Neural cell (in vitro differentiated cells): ENCODE data around the gene DNAH5. TPM values are rescaled to one million over a fixed set of nuclear protein-coding genes. Genes with fewer than 3 reads are reported as not detected.

Experiments used
- H2AFZ ChIP-seq: fragments of 200-600, 300-800 bp; sonication (generic), shearing (Covaris generic); 2 replicates; pipeline ENCODE4 v1.6.0; 2014; ENCODE audit warnings: low read depth, mild to moderate bottlenecking, antibody characterized with exemption, low read length, moderate library complexity
- H3F3A ChIP-seq: fragments of 200-600 bp; shearing (Covaris generic); 2 replicates; pipeline ENCODE4 v1.6.1; 2016; ENCODE audit warnings: mild to moderate bottlenecking, moderate library complexity, mixed read lengths, antibody characterized with exemption, low read length; ENCODE audit not compliant: insufficient read depth, poor library complexity, severe bottlenecking
- H3K27ac ChIP-seq: fragments of 200-600, 300-800 bp; sonication (generic), shearing (Covaris generic); 2 replicates; pipeline ENCODE4 v1.5.1; 2014; ENCODE audit warnings: mild to moderate bottlenecking, low read length, moderate library complexity
- H3K27me3 ChIP-seq: fragments of 300-800, 200-600 bp; sonication (generic), shearing (Covaris generic); 2 replicates; pipeline ENCODE4 v1.6.0; 2014; ENCODE audit warnings: mild to moderate bottlenecking, low read depth, low read length, moderate library complexity; ENCODE audit not compliant: insufficient read depth
- H3K36me3 ChIP-seq: fragments of 300-800, 200-600 bp; sonication (generic), shearing (Covaris generic); 2 replicates; pipeline ENCODE4 v1.5.1; 2014; ENCODE audit warnings: mild to moderate bottlenecking, antibody characterized with exemption, low read length, moderate library complexity; ENCODE audit not compliant: insufficient read depth
- H3K4me2 ChIP-seq: fragments of 300-800, 200-600 bp; sonication (generic), shearing (Covaris generic); 2 replicates; pipeline ENCODE4 v1.6.0; 2014; ENCODE audit warnings: mild to moderate bottlenecking, low read length
- H3K4me3 ChIP-seq: fragments of 300-800, 200-600 bp; sonication (generic), shearing (Covaris generic); 2 replicates; pipeline ENCODE4 v1.5.1; 2014; ENCODE audit warnings: mild to moderate bottlenecking, low read length, moderate library complexity
- H3K79me2 ChIP-seq: fragments of 200-600 bp; shearing (Covaris generic); replicated peaks from 2 replicates; pipeline ENCODE4 v1.6.0; 2014; ENCODE audit warnings: mild to moderate bottlenecking, low read length, moderate library complexity; ENCODE audit not compliant: insufficient read depth
- H3K9ac ChIP-seq: fragments of 300-800, 200-600 bp; sonication (generic), shearing (Covaris generic); 2 replicates; pipeline ENCODE4 v1.6.1; 2016; ENCODE audit warnings: mild to moderate bottlenecking, low read length, mixed read lengths
- H3K9me2 ChIP-seq: fragments of 200-600 bp; shearing (Covaris generic); 2 replicates; pipeline ENCODE4 v1.6.1; 2016; ENCODE audit warnings: mild to moderate bottlenecking, low read length, mixed read lengths; ENCODE audit not compliant: insufficient read depth
- H3K9me3 ChIP-seq: fragments of 200-600, 300-800 bp; sonication (generic), shearing (Covaris generic); 2 replicates; pipeline ENCODE4 v1.6.1; 2016; ENCODE audit warnings: mild to moderate bottlenecking, mixed run types, low read length, moderate library complexity, mixed read lengths
- H4K20me1 ChIP-seq: fragments of 200-600 bp; shearing (Covaris generic); 2 replicates; pipeline ENCODE4 v1.6.1; 2016; ENCODE audit warnings: mild to moderate bottlenecking, mixed run types; ENCODE audit not compliant: insufficient read depth
- CTCF ChIP-seq: fragments of 450-650 bp; IDR thresholded peaks from 2 replicates; pipeline ENCODE4 v1.5.1; 2014; ENCODE audit warnings: antibody characterized with exemption, mild to moderate bottlenecking, moderate library complexity; ENCODE audit not compliant: poor library complexity, severe bottlenecking
- EP300 ChIP-seq: fragments of 450-650 bp; conservative IDR thresholded peaks from 2 replicates; pipeline ENCODE4 v1.6.1; 2014; ENCODE audit warnings: antibody characterized with exemption, mild to moderate bottlenecking, moderate library complexity; ENCODE audit not compliant: poor library complexity, severe bottlenecking
- EZH2 ChIP-seq: fragments of 200-600, 300-800 bp; shearing (Covaris generic), sonication (generic); IDR thresholded peaks from 2 replicates; pipeline ENCODE4 v1.6.1; 2014; ENCODE audit warnings: antibody characterized with exemption, low read length, borderline replicate concordance, mild to moderate bottlenecking; ENCODE audit not compliant: insufficient read depth, poor library complexity, severe bottlenecking
- MXI1 ChIP-seq: fragments of 450-650 bp; conservative IDR thresholded peaks from 2 replicates; pipeline ENCODE4 v1.6.1; 2014; ENCODE audit warnings: antibody characterized with exemption, mild to moderate bottlenecking; ENCODE audit not compliant: poor library complexity, severe bottlenecking
- POLR2AphosphoS5 ChIP-seq: IDR thresholded peaks from 2 replicates; pipeline ENCODE4 v1.6.1; 2012
- RAD21 ChIP-seq: fragments of 450-650 bp; conservative IDR thresholded peaks from 2 replicates; pipeline ENCODE4 v1.6.1; 2014; ENCODE audit warnings: antibody characterized with exemption, mild to moderate bottlenecking, moderate library complexity
- REST ChIP-seq: IDR thresholded peaks from 2 replicates; pipeline ENCODE4 v1.6.1; 2012; ENCODE audit warnings: borderline replicate concordance
- SMC3 ChIP-seq: fragments of 450-650 bp; conservative IDR thresholded peaks from 2 replicates; pipeline ENCODE4 v1.6.1; 2014; ENCODE audit warnings: antibody characterized with exemption, mild to moderate bottlenecking, moderate library complexity; ENCODE audit not compliant: poor library complexity
- TAF1 ChIP-seq: IDR thresholded peaks from 2 replicates; pipeline ENCODE4 v1.6.1; 2012; ENCODE audit warnings: low read depth
- polyA plus RNA-seq: library from polyadenylated mRNA; depleted of rRNA; stranded (reverse); fragments of >200 nt; gene quantifications from 2 replicates; pipeline ENCODE4 v1.2.3, GENCODE V29; 2014

The DNAH5 gene
- polyA plus RNA-seq, 1 donor from 2014 or later, result 12.8 TPM

GRCh38 chr5:13658761-13659160, 285.7 kb downstream of the DNAH5 start:
- H3K27ac ChIP-seq, result no peak overlapping the region
- no peak overlapping the region for H3K4me2 ChIP-seq
- no peak overlapping the region for H2AFZ ChIP-seq
- H3F3A ChIP-seq, result no peaks in the 10 kb centered on the region
- H3K27me3 ChIP-seq, result no peaks in the 10 kb centered on the region
- no peak overlapping the region for H3K9ac ChIP-seq
- no peaks in the 10 kb centered on the region for H3K9me3 ChIP-seq
- no peaks in the 10 kb centered on the region for H3K9me2 ChIP-seq
- H3K79me2 ChIP-seq, result no peaks in the 10 kb centered on the region
- TF ChIP-seq SMC3, result no peak
- TF ChIP-seq POLR2AphosphoS5, result no peak
- no peak for TF ChIP-seq MXI1
- no peak overlapping the region for H3K4me3 ChIP-seq
- no peaks in the 10 kb centered on the region for H4K20me1 ChIP-seq
- no peaks in the 10 kb centered on the region for H3K36me3 ChIP-seq

GRCh38 chr5:13658152-13658551, 286.3 kb downstream of the DNAH5 start:
- Histone ChIP-seq H3K4me3 (no peak overlapping the region), H3K4me2 (no peak overlapping the region), H3K9me2 (no peaks in the 10 kb centered on the region), H3K9me3 (no peaks in the 10 kb centered on the region), H4K20me1 (no peaks in the 10 kb centered on the region), H3F3A (no peaks in the 10 kb centered on the region), H2AFZ (no peak overlapping the region), H3K27ac (no peak overlapping the region), H3K27me3 (no peaks in the 10 kb centered on the region), H3K79me2 (no peaks in the 10 kb centered on the region), H3K9ac (no peak overlapping the region), H3K36me3 (no peaks in the 10 kb centered on the region)
- TF ChIP-seq SMC3, result no peak
- TF ChIP-seq REST, result no peak
- TF ChIP-seq RAD21, result no peak
- TF ChIP-seq EP300, result no peak
- no peak for TF ChIP-seq CTCF
- TF ChIP-seq POLR2AphosphoS5, result no peak
- TF ChIP-seq MXI1, result no peak
- TF ChIP-seq TAF1, result no peak
- TF ChIP-seq EZH2, result no peak

GRCh38 chr5:13653709-13654108, 290.8 kb downstream of the DNAH5 start:
- H2AFZ ChIP-seq, result no peak overlapping the region
- H3K9me2 ChIP-seq, result no peaks in the 10 kb centered on the region
- no peak overlapping the region for H3K27ac ChIP-seq
- no peak overlapping the region for H3K9ac ChIP-seq
- H3K27me3 ChIP-seq, result no peaks in the 10 kb centered on the region
- no peak overlapping the region for H3K4me3 ChIP-seq
- no peaks in the 10 kb centered on the region for H3K79me2 ChIP-seq
- TF ChIP-seq EZH2, result no peak
- no peak for TF ChIP-seq MXI1
- TF ChIP-seq REST, result no peak
- TF ChIP-seq EP300, result no peak
- no peak for TF ChIP-seq RAD21
- no peak for TF ChIP-seq CTCF
- no peak for TF ChIP-seq TAF1
- no peak for TF ChIP-seq POLR2AphosphoS5
- TF ChIP-seq SMC3, result no peak
- H4K20me1 ChIP-seq, result no peaks in the 10 kb centered on the region
- H3F3A ChIP-seq, result no peaks in the 10 kb centered on the region
- H3K9me3 ChIP-seq, result no peaks in the 10 kb centered on the region
- no peak overlapping the region for H3K4me2 ChIP-seq
- no peaks in the 10 kb centered on the region for H3K36me3 ChIP-seq
